Measurements from ENCODE around the gene KAT2B.

DNA sequence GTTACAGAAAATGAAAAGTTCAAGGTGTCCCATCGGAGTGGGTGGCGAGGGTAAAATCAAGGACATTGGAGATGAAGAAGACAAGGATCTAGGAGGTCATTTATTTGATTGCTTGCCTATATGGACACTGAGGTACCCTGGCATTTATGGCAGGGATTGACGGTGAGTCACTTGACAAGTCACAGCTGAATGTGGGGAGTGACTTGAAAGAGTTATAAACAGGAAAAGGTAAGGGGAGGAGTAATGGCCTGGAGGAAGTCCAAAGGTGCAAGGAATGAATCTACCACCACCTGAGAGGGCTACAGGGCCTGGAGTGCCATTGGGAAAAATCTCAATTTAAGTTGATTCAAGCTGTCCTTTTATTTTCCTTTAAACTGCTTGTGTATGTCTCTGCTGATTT, 157.5 kb downstream of the KAT2B start:
- TF ChIP-seq, protein P1, sequence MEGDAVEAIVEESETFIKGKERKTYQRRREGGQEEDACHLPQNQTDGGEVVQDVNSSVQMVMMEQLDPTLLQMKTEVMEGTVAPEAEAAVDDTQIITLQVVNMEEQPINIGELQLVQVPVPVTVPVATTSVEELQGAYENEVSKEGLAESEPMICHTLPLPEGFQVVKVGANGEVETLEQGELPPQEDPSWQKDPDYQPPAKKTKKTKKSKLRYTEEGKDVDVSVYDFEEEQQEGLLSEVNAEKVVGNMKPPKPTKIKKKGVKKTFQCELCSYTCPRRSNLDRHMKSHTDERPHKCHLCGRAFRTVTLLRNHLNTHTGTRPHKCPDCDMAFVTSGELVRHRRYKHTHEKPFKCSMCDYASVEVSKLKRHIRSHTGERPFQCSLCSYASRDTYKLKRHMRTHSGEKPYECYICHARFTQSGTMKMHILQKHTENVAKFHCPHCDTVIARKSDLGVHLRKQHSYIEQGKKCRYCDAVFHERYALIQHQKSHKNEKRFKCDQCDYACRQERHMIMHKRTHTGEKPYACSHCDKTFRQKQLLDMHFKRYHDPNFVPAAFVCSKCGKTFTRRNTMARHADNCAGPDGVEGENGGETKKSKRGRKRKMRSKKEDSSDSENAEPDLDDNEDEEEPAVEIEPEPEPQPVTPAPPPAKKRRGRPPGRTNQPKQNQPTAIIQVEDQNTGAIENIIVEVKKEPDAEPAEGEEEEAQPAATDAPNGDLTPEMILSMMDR (IDR thresholded peaks at IDR 0.05; ENCODE audit: low read depth, low read length): no peak
- TF ChIP-seq EZH2phosphoT487 (IDR thresholded peaks at IDR 0.05; ENCODE audit: low read depth): no peak
